PC-9 (cell line): ENCODE measurements around the gene LCE1D. TPM values are rescaled to one million over a fixed set of nuclear protein-coding genes. Genes with fewer than 3 reads are reported as not detected.

Experiments used
- BruUV-seq: library from RNA; stranded (reverse); fragments of 400-500 nt; replicated peaks from 2 replicates; lab custom pipeline; 2021; lab: Mats Ljungman, UMichigan
- CTCF ChIA-PET: fragments of 300-600 bp; sonication (Branson Sonifier 250); formaldehyde crosslinking; loops from one replicate; lab custom pipeline; 2022; ENCODE audit warnings: antibody characterized with exemption; lab: Charles Lee
- POLR2A ChIA-PET: fragments of 300-600 bp; sonication (Branson Sonifier 250); formaldehyde crosslinking; loops from one replicate; lab custom pipeline; 2022; ENCODE audit warnings: antibody characterized with exemption; ENCODE audit not compliant: unreplicated experiment; lab: Charles Lee
- DNase-seq, 2 experiments: peaks; one replicate each; pipeline versions ENCODE4 v3.0.0 to v3.0.0-alpha.2; 2015 to 2022; ENCODE audit warnings: mixed read lengths in 1 of 2
- H2AFZ ChIP-seq: fragments of 200-600 bp; sonication (generic); 2 replicates; pipeline ENCODE4 v1.8.1; 2017; ENCODE audit warnings: antibody characterized with exemption
- H3F3A ChIP-seq: fragments of 200-600 bp; sonication (generic); 2 replicates; pipeline ENCODE4 v1.8.1; 2017; ENCODE audit warnings: antibody characterized with exemption, mild to moderate bottlenecking, low read depth; ENCODE audit not compliant: insufficient read depth
- H3K27ac ChIP-seq: fragments of 200-600 bp; sonication (generic); 2 replicates; pipeline ENCODE4 v1.6.1; 2016; ENCODE audit warnings: mixed run types
- H3K27me3 ChIP-seq: fragments of 200-600 bp; sonication (generic); 2 replicates; pipeline ENCODE4 v1.6.1; 2016; ENCODE audit warnings: low read depth, mixed run types; ENCODE audit not compliant: insufficient read depth
- H3K36me3 ChIP-seq: fragments of 200-600 bp; sonication (generic); 2 replicates; pipeline ENCODE4 v1.6.1; 2016; ENCODE audit warnings: low read depth, mixed run types
- H3K4me1 ChIP-seq: fragments of 200-600 bp; sonication (generic); replicated peaks from 2 replicates; pipeline ENCODE4 v1.6.1; 2016; ENCODE audit warnings: mixed run types; ENCODE audit not compliant: insufficient read depth
- H3K4me2 ChIP-seq: fragments of 200-600 bp; sonication (generic); 2 replicates; pipeline ENCODE4 v1.6.1; 2017; ENCODE audit warnings: mixed run types
- H3K4me3 ChIP-seq: fragments of 200-600 bp; sonication (generic); 2 replicates; pipeline ENCODE4 v1.6.1; 2016; ENCODE audit warnings: mixed run types
- H3K79me2 ChIP-seq: fragments of 200-600 bp; sonication (generic); 2 replicates; pipeline ENCODE4 v1.6.1; 2017; ENCODE audit warnings: low read depth, mixed run types
- H3K9me2 ChIP-seq: fragments of 200-600 bp; sonication (generic); 2 replicates; pipeline ENCODE4 v1.8.1; 2017; ENCODE audit warnings: mild to moderate bottlenecking; ENCODE audit not compliant: insufficient read depth
- H3K9me3 ChIP-seq: fragments of 200-600 bp; sonication (generic); 2 replicates; pipeline ENCODE4 v1.8.1; 2016; ENCODE audit warnings: low read depth; ENCODE audit not compliant: insufficient read depth
- H4K20me1 ChIP-seq: fragments of 200-600 bp; sonication (generic); 2 replicates; pipeline ENCODE4 v1.8.1; 2017; ENCODE audit not compliant: insufficient read depth
- EZH2 ChIP-seq: fragments of 200-600 bp; sonication (generic); IDR thresholded peaks from 2 replicates; pipeline ENCODE4 v1.8.0; 2017; ENCODE audit warnings: antibody characterized with exemption, low read depth
- intact Hi-C: fragments of 100-400 bp; cut with micrococcal nuclease; formaldehyde crosslinking; loops from one replicate; pipeline ENCODE4 v1.10.0; 2022; ENCODE audit not compliant: unreplicated experiment
- total RNA-seq: library from RNA; stranded (reverse); gene quantifications from 2 replicates; pipeline ENCODE4 v1.2.3, GENCODE V29; 2021
- TF ChIP-seq, protein P1 (sequence below): fragments of 200-600 bp; sonication (generic); conservative IDR thresholded peaks from 2 replicates; pipeline ENCODE4 v1.6.1; 2017; ENCODE audit warnings: mixed run types, antibody characterized with exemption, mild to moderate bottlenecking, moderate library complexity

The LCE1D gene
- total RNA-seq, 1 experiment from 2014 or later, result not detected

DNA sequence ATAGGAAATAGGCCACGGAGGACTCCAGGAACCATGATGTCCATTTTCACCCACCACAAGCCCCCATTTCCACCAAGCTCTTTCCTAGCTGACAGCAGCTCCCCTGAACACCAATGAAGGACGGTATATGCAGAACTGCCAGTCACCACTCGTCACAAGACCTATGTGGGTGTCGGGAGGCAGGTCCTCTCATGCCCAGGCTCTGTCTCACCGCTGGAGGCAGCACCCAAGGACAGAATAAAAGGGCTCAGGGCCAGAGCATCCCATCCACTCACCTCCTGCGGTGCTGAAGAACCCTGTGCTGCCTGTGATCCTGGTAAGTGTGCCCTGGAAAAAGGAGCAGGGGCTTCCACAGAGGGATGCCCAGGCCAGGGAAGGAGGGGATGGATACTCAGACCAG is 21.6 kb upstream of the LCE1D start, which contains the start of gene LCE1F:
Gene LCE1F, plus strand, starts transcription at position 266 of the 400 bp plus-strand sequence. CDS start 1,232 bp downstream, outside the sequence.
- Histone ChIP-seq H3K27me3 (peaks cover 38% of the 10 kb centered on the region; the same call in 1 of the 2 replicates), H3F3A (no peaks in the 10 kb centered on the region), H4K20me1 (no peaks in the 10 kb centered on the region), H3K79me2 (no peaks in the 10 kb centered on the region), H3K4me1 (no peaks in the 10 kb centered on the region), H3K9me3 (no peaks in the 10 kb centered on the region), H3K4me3 (no peak within 1 kb of the TSS), H3K27ac (no peak within 1 kb of the TSS), H3K4me2 (no peak within 1 kb of the TSS), H3K9me2 (no peaks in the 10 kb centered on the region), H2AFZ (no peak within 1 kb of the TSS), H3K36me3 (no peaks in the 10 kb centered on the region)
- DNase-seq, result no peak
- intact Hi-C loops, result no loop called here
- TF ChIP-seq, protein P1, sequence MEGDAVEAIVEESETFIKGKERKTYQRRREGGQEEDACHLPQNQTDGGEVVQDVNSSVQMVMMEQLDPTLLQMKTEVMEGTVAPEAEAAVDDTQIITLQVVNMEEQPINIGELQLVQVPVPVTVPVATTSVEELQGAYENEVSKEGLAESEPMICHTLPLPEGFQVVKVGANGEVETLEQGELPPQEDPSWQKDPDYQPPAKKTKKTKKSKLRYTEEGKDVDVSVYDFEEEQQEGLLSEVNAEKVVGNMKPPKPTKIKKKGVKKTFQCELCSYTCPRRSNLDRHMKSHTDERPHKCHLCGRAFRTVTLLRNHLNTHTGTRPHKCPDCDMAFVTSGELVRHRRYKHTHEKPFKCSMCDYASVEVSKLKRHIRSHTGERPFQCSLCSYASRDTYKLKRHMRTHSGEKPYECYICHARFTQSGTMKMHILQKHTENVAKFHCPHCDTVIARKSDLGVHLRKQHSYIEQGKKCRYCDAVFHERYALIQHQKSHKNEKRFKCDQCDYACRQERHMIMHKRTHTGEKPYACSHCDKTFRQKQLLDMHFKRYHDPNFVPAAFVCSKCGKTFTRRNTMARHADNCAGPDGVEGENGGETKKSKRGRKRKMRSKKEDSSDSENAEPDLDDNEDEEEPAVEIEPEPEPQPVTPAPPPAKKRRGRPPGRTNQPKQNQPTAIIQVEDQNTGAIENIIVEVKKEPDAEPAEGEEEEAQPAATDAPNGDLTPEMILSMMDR, result no peak
- TF ChIP-seq EZH2, result no peak
- BruUV-seq, result no TSS peak
- CTCF ChIA-PET, result no interaction called here
- POLR2A ChIA-PET, result no interaction called here

DNA sequence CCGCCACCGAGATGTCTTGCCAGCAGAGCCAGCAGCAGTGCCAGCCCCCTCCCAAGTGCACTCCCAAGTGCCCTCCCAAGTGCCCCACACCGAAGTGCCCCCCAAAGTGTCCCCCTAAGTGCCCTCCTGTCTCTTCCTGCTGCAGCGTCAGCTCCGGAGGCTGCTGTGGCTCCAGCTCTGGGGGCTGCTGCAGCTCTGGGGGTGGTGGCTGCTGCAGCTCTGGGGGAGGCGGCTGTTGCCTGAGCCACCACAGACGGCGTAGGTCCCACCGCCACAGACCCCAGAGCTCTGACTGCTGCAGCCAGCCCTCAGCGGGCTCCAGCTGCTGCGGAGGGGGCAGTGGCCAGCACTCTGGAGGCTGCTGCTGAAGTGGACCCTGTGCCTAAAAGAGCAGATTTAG is 20.2 kb upstream of the LCE1D start:
- ChIA-PET CTCF (no interaction called here), POLR2A (no interaction called here)
- TF ChIP-seq EZH2, result no peak
- TF ChIP-seq, protein P1, result no peak
- Histone ChIP-seq H3K4me2 (no peak overlapping the region), H3K4me3 (no peak overlapping the region), H3F3A (no peaks in the 10 kb centered on the region), H4K20me1 (no peaks in the 10 kb centered on the region), H3K9me3 (no peaks in the 10 kb centered on the region), H3K36me3 (no peaks in the 10 kb centered on the region), H3K4me1 (no peaks in the 10 kb centered on the region), H2AFZ (no peak overlapping the region), H3K27me3 (peaks cover 41% of the 10 kb centered on the region; the same call in 1 of the 2 replicates), H3K79me2 (no peaks in the 10 kb centered on the region), H3K9me2 (no peaks in the 10 kb centered on the region), H3K27ac (no peak overlapping the region)
- DNase-seq, result no peak
- intact Hi-C loops, result no loop called here
- no TSS peak for BruUV-seq

DNA sequence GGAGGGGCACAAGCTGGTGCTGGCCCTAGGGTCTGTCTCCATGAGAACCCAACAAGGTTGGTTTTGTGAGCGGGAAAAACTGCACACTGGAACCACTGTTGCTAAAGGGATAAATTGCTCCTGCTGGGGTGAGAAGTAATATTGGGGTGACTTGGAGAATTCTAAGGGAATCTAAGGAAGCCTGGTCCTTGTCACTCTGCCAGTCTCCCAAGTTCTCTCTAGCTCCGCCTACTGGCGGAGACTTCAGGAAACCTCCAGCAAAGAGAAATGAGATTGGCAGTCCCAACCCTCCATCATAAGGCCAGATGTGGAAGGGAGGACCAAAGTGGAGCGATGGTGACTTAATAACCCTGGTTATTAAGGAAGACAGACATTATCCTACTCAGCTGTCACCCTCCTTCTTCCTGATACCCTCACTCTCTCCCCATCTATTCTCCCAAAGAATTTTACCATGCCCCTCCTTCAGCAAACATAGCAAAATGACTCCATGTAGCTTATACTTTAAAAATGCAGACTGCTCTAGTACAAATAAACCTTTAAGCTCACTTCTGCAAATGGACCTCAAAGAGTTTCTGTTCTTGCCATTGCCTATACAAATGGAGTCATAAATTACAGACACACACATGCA is 18.9 kb upstream of the LCE1D start:
- Histone ChIP-seq H2AFZ (no peak overlapping the region), H4K20me1 (no peaks in the 10 kb centered on the region), H3K4me1 (no peaks in the 10 kb centered on the region), H3K9me3 (no peaks in the 10 kb centered on the region), H3F3A (no peaks in the 10 kb centered on the region), H3K4me2 (no peak overlapping the region), H3K79me2 (no peaks in the 10 kb centered on the region), H3K27me3 (peaks cover 41% of the 10 kb centered on the region; the same call in 1 of the 2 replicates), H3K27ac (no peak overlapping the region), H3K4me3 (no peak overlapping the region), H3K9me2 (no peaks in the 10 kb centered on the region), H3K36me3 (no peaks in the 10 kb centered on the region)
- intact Hi-C loops, result no loop called here
- no peak for TF ChIP-seq EZH2
- TF ChIP-seq, protein P1, result peak; percentile 50; the same call in 1 of the 2 replicates
- ChIA-PET POLR2A (interaction anchor here (0.6 kb wide), 1 partner anchor 260 kb away, joined by 3 read pairs; no protein-coding TSS in a partner anchor), CTCF (no interaction called here)
- BruUV-seq, result no TSS peak
- DNase-seq, result peak in 1 of 2 experiments; percentile 4
